Fibroblast of pulmonary artery (primary cell): ENCODE results near the gene RIN3.

Experiments
- DNase-seq: peaks from one replicate; pipeline ENCODE4 v3.0.0-alpha.2; 2010; ENCODE audit warnings: low read depth
- H3K4me3 ChIP-seq: replicated peaks from 2 replicates; pipeline ENCODE4 v1.5.1; 2011; ENCODE audit warnings: low read depth, mild to moderate bottlenecking, control low read depth, low read length, moderate library complexity
- CTCF ChIP-seq: IDR thresholded peaks from 2 replicates; pipeline ENCODE4 v1.5.1; 2011; ENCODE audit warnings: mild to moderate bottlenecking, control low read depth, low read length, inconsistent platforms; ENCODE audit errors: missing control alignments

Gene RIN3

DNA sequence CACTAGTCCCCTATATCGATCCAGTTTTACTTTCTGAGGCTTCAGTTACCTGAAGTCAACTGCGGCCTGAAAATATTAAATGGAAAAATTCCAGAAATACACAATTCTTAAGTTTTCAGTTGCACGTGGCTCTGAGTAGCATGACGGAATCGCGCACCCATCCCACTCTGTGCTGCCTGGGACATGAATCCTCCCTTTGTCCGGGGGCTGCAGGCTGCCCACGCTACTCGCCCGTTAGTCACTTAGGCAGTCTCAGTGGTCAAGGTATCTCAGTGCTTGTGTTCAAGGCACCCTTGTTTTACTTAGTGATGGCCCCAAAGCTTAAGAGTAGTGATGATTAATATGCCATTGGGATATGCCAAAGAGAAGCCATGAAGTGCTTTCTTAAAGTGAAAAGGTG, 188.2 kb downstream of the RIN3 start:
- TF ChIP-seq CTCF = no peak
- DNase-seq = no peak
- no peak overlapping the region for H3K4me3 ChIP-seq

GRCh38 chr14:92702441-92702918, 188.9 kb downstream of the RIN3 start:
- no peak for DNase-seq
- H3K4me3 ChIP-seq = no peak overlapping the region
- TF ChIP-seq CTCF = no peak

DNA sequence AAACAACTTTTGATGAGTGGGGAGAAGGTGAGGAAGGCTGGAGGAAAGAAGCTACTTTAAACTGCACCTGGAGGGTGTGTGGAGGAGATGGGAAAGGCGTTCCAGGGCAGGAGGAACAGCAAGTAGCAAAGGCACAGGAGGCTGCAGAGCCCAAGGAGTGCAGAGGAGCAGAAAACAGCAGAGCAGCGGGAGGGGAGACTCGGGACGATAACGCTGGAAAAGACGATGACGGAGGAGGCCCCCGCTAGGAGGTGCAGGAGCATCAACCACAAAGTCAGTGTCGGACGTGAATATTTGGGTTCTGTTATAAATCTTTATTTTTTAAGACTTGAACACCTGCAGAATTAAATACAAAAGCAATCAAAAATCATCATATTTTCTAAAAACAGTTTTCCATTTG, 189.9 kb downstream of the RIN3 start:
- no peak overlapping the region for H3K4me3 ChIP-seq
- DNase-seq = no peak
- no peak for TF ChIP-seq CTCF

GRCh38 chr14:92704036-92704804, 190.6 kb downstream of the RIN3 start:
- TF ChIP-seq CTCF = no peak
- H3K4me3 ChIP-seq = no peak overlapping the region
- no peak for DNase-seq

DNA sequence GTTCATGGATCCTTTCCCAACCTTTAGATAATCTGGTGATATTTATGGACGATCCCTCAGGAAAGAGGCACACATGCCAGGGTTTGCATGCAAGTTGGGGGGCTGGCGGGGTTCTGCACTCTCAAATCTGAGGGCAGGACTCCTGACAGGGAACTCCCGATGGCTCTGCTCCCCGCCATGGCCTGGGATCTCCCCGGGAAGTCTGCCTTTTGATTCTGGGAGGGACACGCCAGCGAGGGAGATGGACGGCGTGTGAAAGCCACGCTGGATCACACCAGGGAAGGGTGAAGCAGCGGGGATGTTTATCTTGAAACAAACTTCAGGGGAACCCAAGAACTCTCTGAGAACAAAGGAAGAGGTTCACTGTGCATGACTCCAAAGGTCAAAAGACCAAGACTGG, 191.2 kb downstream of the RIN3 start:
- no peak for TF ChIP-seq CTCF
- H3K4me3 ChIP-seq = no peak overlapping the region
- no peak for DNase-seq

DNA sequence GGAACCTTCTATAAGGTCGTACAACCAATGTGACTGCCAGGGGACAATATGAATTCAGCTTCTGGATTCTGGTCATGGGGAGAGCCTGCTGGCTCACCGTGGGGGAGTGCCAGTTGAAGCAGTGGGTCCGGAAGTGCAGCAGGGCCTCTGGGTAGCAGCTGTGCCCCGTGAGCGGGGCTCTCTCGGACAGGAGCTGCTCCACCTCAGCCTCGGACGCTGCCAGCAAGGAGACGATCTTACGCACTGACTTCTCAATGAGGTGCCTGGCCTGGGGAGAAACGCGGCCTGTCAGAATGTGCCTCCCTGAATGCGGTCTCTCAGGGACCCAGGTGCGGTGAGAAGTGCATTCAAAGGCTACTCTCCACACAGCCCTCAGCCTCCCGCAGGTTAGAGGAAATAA, 192.8 kb downstream of the RIN3 start:
- TF ChIP-seq CTCF = no peak
- no peak overlapping the region for H3K4me3 ChIP-seq
- DNase-seq = no peak

- DNase-seq = no peak
- H3K4me3 ChIP-seq = no peak overlapping the region
- TF ChIP-seq CTCF = no peak
These were observed 195.9 kb downstream of the RIN3 start for GRCh38 chr14:92709340-92710000.
